HG03039 (cell line): ENCODE results near the gene RMDN3.

ENCODE experiments used
- ATAC-seq: cut with Tn5 transposase; IDR thresholded peaks from one replicate; pipeline ENCODE4 v1.9.1; 2021; ENCODE audit warnings: mild to moderate bottlenecking, moderate library complexity; ENCODE audit not compliant: unreplicated experiment

Gene RMDN3

GRCh38 chr15:40773902-40774301, 18.8 kb upstream of the RMDN3 start:
- no peak for ATAC-seq

GRCh38 chr15:40773496-40773895, 18.4 kb upstream of the RMDN3 start:
- ATAC-seq, result no peak

- no peak for ATAC-seq
Observed at GRCh38 chr15:40772014-40772413, 17.0 kb upstream of the RMDN3 start.

- ATAC-seq, result no peak
Observed at GRCh38 chr15:40771242-40771641, 16.2 kb upstream of the RMDN3 start.

GRCh38 chr15:40770147-40770721, 15.2 kb upstream of the RMDN3 start:
- no peak for ATAC-seq

GRCh38 chr15:40769274-40770146, 14.5 kb upstream of the RMDN3 start, which contains the start of gene C15orf62:
TSS of gene C15orf62 (plus strand) at chr15:40769980. CDS start at chr15:40770496, 516 bp downstream.
- no peak for ATAC-seq

GRCh38 chr15:40768521-40769273, 13.6 kb upstream of the RMDN3 start:
- no peak for ATAC-seq

- no peak for ATAC-seq
Observed at GRCh38 chr15:40767838-40768500, 12.9 kb upstream of the RMDN3 start.

- ATAC-seq, result no peak
Observed at GRCh38 chr15:40766906-40767837, 12.1 kb upstream of the RMDN3 start.

- ATAC-seq, result no peak
Observed at GRCh38 chr15:40766194-40766815, 11.3 kb upstream of the RMDN3 start.

- no peak for ATAC-seq
Observed at GRCh38 chr15:40764629-40765103, 9.6 kb upstream of the RMDN3 start.

- no peak for ATAC-seq
Observed at GRCh38 chr15:40763801-40764628, 9.0 kb upstream of the RMDN3 start, which contains the start of gene GCHFR. TSS of gene GCHFR (plus strand) at chr15:40764068. CDS start at chr15:40764181, 113 bp downstream.

- ATAC-seq, result no peak
Observed at GRCh38 chr15:40762919-40763800, 8.1 kb upstream of the RMDN3 start.

- ATAC-seq, result no peak
Observed at GRCh38 chr15:40759961-40760360, 4.9 kb upstream of the RMDN3 start.

- no peak for ATAC-seq
Observed at GRCh38 chr15:40756938-40757337, 1.9 kb upstream of the RMDN3 start.

GRCh38 chr15:40755812-40756208, 756 bp upstream of the RMDN3 start:
- ATAC-seq, result no peak

GRCh38 chr15:40754574-40754882, 526 bp downstream of the RMDN3 start:
- peak; percentile 6 for ATAC-seq

GRCh38 chr15:40751745-40752144, 3.3 kb downstream of the RMDN3 start:
- ATAC-seq, result no peak
